ENCODE data around the gene THOC1. TPM values are rescaled to one million over a fixed set of nuclear protein-coding genes. Genes with fewer than 3 reads are reported as not detected.

The THOC1 gene
- total and polyA plus RNA-seq, 8 donors, result 14.2 to 122 (median 30.6) TPM

DNA sequence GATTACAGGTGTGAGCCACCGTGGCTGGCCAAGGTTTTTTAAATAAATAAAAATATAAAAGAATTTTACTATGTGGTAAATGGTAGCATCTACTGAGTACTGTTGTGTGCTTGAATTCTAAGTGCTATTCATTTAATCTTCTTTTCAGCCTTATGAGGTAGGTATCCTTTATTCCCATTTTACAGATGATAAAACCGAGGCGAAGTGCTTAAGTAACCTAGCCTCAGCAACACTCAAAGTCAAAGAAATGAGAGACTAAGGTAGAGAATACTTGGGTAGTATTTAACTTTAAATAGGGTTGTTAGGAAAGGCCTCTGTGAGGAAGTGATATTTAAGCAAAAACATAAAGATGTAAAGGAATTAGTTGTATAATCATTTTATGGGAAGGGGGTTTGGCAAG lies 5.7 kb upstream of the THOC1 start:
- no peaks in the 10 kb centered on the region for H3K36me3 ChIP-seq
- intact Hi-C loops (cut with DNase I; ENCODE audit: low total_unique reads), result no loop called here
- no peak for TF ChIP-seq POLR2AphosphoS5 (IDR thresholded peaks at IDR 0.05)
- TF ChIP-seq CTCF (IDR thresholded peaks at IDR 0.05), result no peak
- DNase-seq, result no peak
- H3K4me3 ChIP-seq, result no peak overlapping the region
- no peaks in the 10 kb centered on the region for H3K27me3 ChIP-seq
- peaks cover 0 to 6% (median 4%) of the 10 kb centered on the region in 4 donors for H3K9me3 ChIP-seq
- WGBS, 5 donors, result 94 to 99% (median 97%) methylated on average over 3 of the region's 3 CpGs
- peaks cover 8 to 11% (median 10%) of the 10 kb centered on the region in 4 donors for H3K4me1 ChIP-seq
- no peak overlapping the region for H3K27ac ChIP-seq

DNA sequence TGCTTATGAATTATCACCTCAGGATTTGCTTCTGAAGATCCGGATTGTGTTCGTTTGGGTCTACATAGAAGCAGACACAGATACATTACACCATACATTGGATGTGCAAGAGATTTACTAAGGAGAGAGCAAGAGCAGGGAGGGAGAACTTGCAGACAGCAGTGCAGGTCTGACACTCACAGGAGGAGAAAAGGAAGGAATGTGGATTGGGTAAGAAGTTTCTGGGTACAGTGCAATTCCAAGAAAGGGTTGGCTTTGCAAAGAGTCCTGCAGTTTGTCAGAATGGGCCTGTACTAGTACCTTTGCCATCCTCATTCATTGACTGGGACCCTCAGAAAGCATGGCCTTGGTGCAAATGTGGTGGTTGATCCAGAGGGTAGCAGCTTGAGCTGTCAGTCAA lies 4.8 kb upstream of the THOC1 start:
- intact Hi-C loops (cut with DNase I; ENCODE audit: low total_unique reads), result no loop called here
- H3K9me3 ChIP-seq, result no peaks in the 10 kb centered on the region
- no peak overlapping the region for H3K4me3 ChIP-seq
- H3K27ac ChIP-seq, result no peak overlapping the region
- peaks cover 8 to 12% (median 10%) of the 10 kb centered on the region in 4 donors for H3K4me1 ChIP-seq
- H3K27me3 ChIP-seq, result no peaks in the 10 kb centered on the region
- 82 to 98% (median 89%) methylated on average over 2 of the region's 2 CpGs for WGBS, 5 donors
- TF ChIP-seq EP300 (IDR thresholded peaks at IDR 0.05), result no peak
- TF ChIP-seq CTCF (IDR thresholded peaks at IDR 0.05), result no peak
- TF ChIP-seq POLR2AphosphoS5 (IDR thresholded peaks at IDR 0.05), result no peak
- no peak for TF ChIP-seq POLR2A (IDR thresholded peaks at IDR 0.05)
- DNase-seq, result no peak
- no peaks in the 10 kb centered on the region for H3K36me3 ChIP-seq

DNA sequence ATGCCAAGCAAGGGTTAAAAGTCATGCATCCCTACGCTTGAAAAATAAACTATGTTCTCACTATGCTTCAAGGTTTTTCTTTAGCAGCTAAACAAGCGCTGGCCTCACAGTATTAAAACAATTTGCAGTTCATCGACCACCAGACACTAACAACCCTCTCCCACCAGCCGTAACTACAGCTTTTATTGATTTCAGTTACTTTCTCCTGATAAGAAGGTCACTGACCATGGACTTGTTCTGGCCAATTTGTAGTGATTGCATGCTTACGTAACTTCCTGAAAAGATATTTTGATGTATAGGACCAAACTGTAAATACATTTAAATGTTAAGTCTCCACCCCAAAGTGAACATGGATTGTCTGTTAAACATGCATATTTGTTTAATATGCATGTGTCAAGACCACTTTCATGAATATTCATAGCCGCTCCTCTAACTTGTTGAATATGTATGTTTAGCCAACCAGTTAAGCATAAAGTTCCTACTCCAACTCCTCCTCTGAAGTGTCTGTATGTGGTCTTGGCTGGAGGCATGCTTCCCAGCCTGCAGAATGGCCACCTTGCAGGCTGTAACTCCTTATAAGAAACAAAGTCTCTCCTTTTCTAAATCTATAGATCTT lies 1.7 kb upstream of the THOC1 start:
- Histone ChIP-seq H3K4me1 (peaks cover 8 to 31% (median 27%) of the 10 kb centered on the region in 4 donors), H3K9me3 (no peaks in the 10 kb centered on the region), H3K27ac (no peak overlapping the region), H3K27me3 (no peaks in the 10 kb centered on the region), H3K4me3 (peak overlapping the region in 2 of 4 donors; percentile 81 to 98), H3K36me3 (peaks cover 0 to 7% (median 5%) of the 10 kb centered on the region in 4 donors)
- no peak for DNase-seq
- intact Hi-C loops (cut with DNase I; ENCODE audit: low total_unique reads), result no loop called here
- 59 to 67% (median 62%) methylated on average over 6 of the region's 6 CpGs for WGBS, 5 donors
- TF ChIP-seq EP300 (IDR thresholded peaks at IDR 0.05) (no peak), POLR2A (IDR thresholded peaks at IDR 0.05) (no peak), POLR2AphosphoS5 (IDR thresholded peaks at IDR 0.05) (no peak), CTCF (IDR thresholded peaks at IDR 0.05) (no peak)

GRCh38 chr18:267380-267687 lies 513 bp downstream of the THOC1 start:
- Histone ChIP-seq H3K27me3 (no peaks in the 10 kb centered on the region), H3K27ac (peak overlapping the region; percentile 77 to 92 (median 91))

DNA sequence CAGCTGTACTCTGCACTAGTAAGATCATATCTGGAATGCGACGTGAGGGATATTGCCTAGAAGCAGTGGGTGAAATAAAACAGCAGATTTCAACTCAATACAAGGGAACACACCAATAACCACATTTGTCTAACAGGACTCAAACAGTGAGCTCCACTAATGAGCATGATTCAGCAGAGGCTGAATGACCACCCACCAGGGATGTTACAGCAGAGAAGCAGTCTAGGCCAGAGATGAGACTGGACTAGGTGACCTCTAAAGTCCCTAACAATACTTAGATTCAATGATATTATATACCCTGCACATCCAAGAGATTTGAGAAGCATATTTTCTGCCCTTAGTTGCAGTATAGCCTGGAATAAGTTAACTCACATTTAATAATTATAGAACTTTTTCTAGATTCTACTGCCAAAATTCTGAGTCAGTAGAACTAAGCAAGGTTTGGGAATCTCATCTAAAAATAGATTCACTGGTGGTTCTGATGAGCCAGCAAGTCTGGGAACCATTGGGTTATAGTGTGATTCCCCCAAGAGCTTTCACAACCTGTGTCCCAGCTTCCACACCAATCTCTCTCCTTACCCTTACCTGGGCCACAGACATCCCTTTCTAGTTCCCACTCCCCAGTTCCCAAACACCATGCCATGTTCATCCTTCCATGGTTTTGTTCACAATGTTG lies 6.3 kb downstream of the THOC1 start:
- TF ChIP-seq POLR2A (IDR thresholded peaks at IDR 0.05), result no peak
- no peak for TF ChIP-seq EP300 (IDR thresholded peaks at IDR 0.05)
- TF ChIP-seq POLR2AphosphoS5 (IDR thresholded peaks at IDR 0.05), result no peak
- TF ChIP-seq CTCF (IDR thresholded peaks at IDR 0.05), result no peak
- 93 to 98% (median 97%) methylated on average over 2 of the region's 2 CpGs for WGBS, 5 donors
- no peaks in the 10 kb centered on the region for H3K9me3 ChIP-seq
- H3K27ac ChIP-seq, result no peak overlapping the region
- peaks cover 0 to 11% (median 6%) of the 10 kb centered on the region in 4 donors for H3K4me1 ChIP-seq
- H3K4me3 ChIP-seq, result no peak overlapping the region
- no peak for DNase-seq
- H3K36me3 ChIP-seq, result peaks cover 16 to 88% (median 82%) of the 10 kb centered on the region in 4 donors
- no peaks in the 10 kb centered on the region for H3K27me3 ChIP-seq
- intact Hi-C loops (cut with DNase I; ENCODE audit: low total_unique reads), result no loop called here

More at GRCh38 chr18:267380-267687, 513 bp downstream of the THOC1 start:
- no peak for DNase-seq
- intact Hi-C loops (cut with DNase I; ENCODE audit: low total_unique reads), result no loop called here
- H3K4me1 ChIP-seq, result peaks cover 8 to 31% (median 27%) of the 10 kb centered on the region in 4 donors
- peak overlapping the region; percentile 77 to 98 (median 89) for H3K4me3 ChIP-seq
- no peaks in the 10 kb centered on the region for H3K9me3 ChIP-seq
- WGBS, 5 donors, result 0 to 3% (median 0%) methylated on average over 7 to 9 of the region's 9 CpGs
- TF ChIP-seq POLR2A (IDR thresholded peaks at IDR 0.05), result no peak
- peaks cover 8 to 30% (median 27%) of the 10 kb centered on the region in 4 donors for H3K36me3 ChIP-seq
